Caco-2 (cell line): Measurements from ENCODE around the gene RIBC2. TPM values are rescaled to one million over a fixed set of nuclear protein-coding genes. Genes with fewer than 3 reads are reported as not detected.

Experiments used
- BruUV-seq: library from RNA; stranded (reverse); fragments of 400-500 nt; replicated peaks from 2 replicates; lab custom pipeline; 2021; lab: Mats Ljungman, UMichigan
- CTCF ChIA-PET: fragments of 300-600 bp; sonication (Branson Sonifier 250); formaldehyde crosslinking; loops from one replicate; lab custom pipeline; 2022; ENCODE audit warnings: antibody characterized with exemption; lab: Charles Lee
- POLR2A ChIA-PET: fragments of 300-600 bp; sonication (Branson Sonifier 250); formaldehyde crosslinking; loops from one replicate; lab custom pipeline; 2022; ENCODE audit warnings: antibody characterized with exemption; lab: Charles Lee
- DNase-seq, 2 experiments: peaks; one replicate each; pipeline versions ENCODE4 v3.0.0 to v3.0.0-alpha.2; 2020 to 2022
- H3K27me3 ChIP-seq: replicated peaks from 2 replicates; pipeline ENCODE4 v1.6.0; 2011; ENCODE audit warnings: low read length; ENCODE audit not compliant: control insufficient read depth, insufficient read depth
- H3K36me3 ChIP-seq: 2 replicates; pipeline ENCODE4 v1.5.1; 2011; ENCODE audit warnings: low read length; ENCODE audit not compliant: control insufficient read depth, insufficient read depth
- H3K4me1 ChIP-seq: fragments of 250-450 bp; sonication (Bioruptor Pico); 2 replicates; pipeline ENCODE4 v1.5.1; 2020; ENCODE audit warnings: mild to moderate bottlenecking
- H3K4me3 ChIP-seq: 2 replicates; pipeline ENCODE4 v1.5.1; 2011; ENCODE audit warnings: low read depth, mild to moderate bottlenecking, control low read depth, low read length
- H3K9me3 ChIP-seq: fragments of 250-450 bp; sonication (Bioruptor Pico); 2 replicates; pipeline ENCODE4 v1.5.1; 2020; ENCODE audit warnings: mild to moderate bottlenecking, moderate library complexity
- H3K27ac Mint-ChIP-seq: one replicate; pipeline ENCODE4 v1.8.0; 2022; ENCODE audit warnings: mixed read lengths; ENCODE audit not compliant: unreplicated experiment
- H3K27me3 Mint-ChIP-seq: one replicate; pipeline ENCODE4 v1.8.0; 2022; ENCODE audit warnings: mixed read lengths; ENCODE audit not compliant: insufficient read depth, unreplicated experiment
- H3K36me3 Mint-ChIP-seq: one replicate; pipeline ENCODE4 v1.8.0; 2022; ENCODE audit warnings: mild to moderate bottlenecking, mixed read lengths; ENCODE audit not compliant: insufficient read depth, unreplicated experiment
- H3K4me1 Mint-ChIP-seq: one replicate; pipeline ENCODE4 v1.8.0; 2022; ENCODE audit warnings: low read depth, mixed read lengths; ENCODE audit not compliant: unreplicated experiment
- H3K4me3 Mint-ChIP-seq: one replicate; pipeline ENCODE4 v1.8.0; 2022; ENCODE audit warnings: mild to moderate bottlenecking, moderate library complexity, mixed read lengths; ENCODE audit not compliant: unreplicated experiment
- H3K9me3 Mint-ChIP-seq: one replicate; pipeline ENCODE4 v1.8.0; 2022; ENCODE audit warnings: mixed read lengths; ENCODE audit not compliant: unreplicated experiment
- intact Hi-C: fragments of 100-400 bp; cut with micrococcal nuclease; formaldehyde crosslinking; loops from one replicate; pipeline ENCODE4 v1.10.0; 2022; ENCODE audit not compliant: unreplicated experiment
- total RNA-seq: library from RNA; stranded (reverse); gene quantifications from 2 replicates; pipeline ENCODE4 v1.2.3, GENCODE V29; 2022
- TF ChIP-seq, protein P1 (sequence below), 2 experiments: fragments of 200-600 bp in 1 of 2; IDR thresholded peaks; 1 replicate in 1 of 2; 2 replicates in 1 of 2; pipeline versions ENCODE4 v1.5.1 to v1.8.0; 2011 to 2022; ENCODE audit warnings: antibody characterized with exemption in 1 of 2, control low read depth in 1 of 2, inconsistent platforms in 1 of 2, low read depth in 1 of 2, low read length in 1 of 2, mild to moderate bottlenecking in 1 of 2, moderate library complexity in 1 of 2; ENCODE audit not compliant: insufficient read depth in 1 of 2, severe bottlenecking in 1 of 2, unreplicated experiment in 1 of 2

The RIBC2 gene
- total RNA-seq, 1 experiment from 2014 or later = 14.1 TPM

DNA sequence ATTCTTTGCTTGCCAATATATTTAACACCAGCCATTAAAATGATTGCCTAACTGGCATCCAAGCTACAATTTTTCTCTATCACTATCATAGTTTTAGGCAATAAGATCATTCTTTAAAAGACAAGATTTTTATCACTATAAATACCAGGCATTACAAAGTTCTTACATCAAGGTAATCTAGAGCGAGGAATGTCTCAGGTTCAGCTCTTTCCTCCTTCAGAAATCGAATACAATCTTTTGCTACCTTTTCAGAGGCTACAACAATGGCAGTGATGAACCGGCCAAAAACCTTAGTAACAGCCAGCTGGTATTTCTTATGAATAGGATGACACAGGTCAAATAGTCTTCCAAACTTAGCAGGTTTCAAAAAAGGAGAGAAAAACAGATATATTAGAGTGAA, 23.9 kb upstream of the RIBC2 start:
- ChIA-PET CTCF (no interaction called here), POLR2A (interaction anchor here (0.7 kb wide), 1 partner anchor 108 kb away, joined by 3 read pairs; no protein-coding TSS in a partner anchor)
- H3K27ac Mint-ChIP-seq = no peak overlapping the region
- peaks cover 8% of the 10 kb centered on the region for H3K4me1 Mint-ChIP-seq
- Histone ChIP-seq H3K36me3 (no peaks in the 10 kb centered on the region), H3K9me3 (no peaks in the 10 kb centered on the region), H3K27me3 (no peaks in the 10 kb centered on the region), H3K4me3 (no peak overlapping the region), H3K4me1 (peaks cover 6% of the 10 kb centered on the region; the same call in 1 of the 2 replicates)
- TF ChIP-seq, protein P1, sequence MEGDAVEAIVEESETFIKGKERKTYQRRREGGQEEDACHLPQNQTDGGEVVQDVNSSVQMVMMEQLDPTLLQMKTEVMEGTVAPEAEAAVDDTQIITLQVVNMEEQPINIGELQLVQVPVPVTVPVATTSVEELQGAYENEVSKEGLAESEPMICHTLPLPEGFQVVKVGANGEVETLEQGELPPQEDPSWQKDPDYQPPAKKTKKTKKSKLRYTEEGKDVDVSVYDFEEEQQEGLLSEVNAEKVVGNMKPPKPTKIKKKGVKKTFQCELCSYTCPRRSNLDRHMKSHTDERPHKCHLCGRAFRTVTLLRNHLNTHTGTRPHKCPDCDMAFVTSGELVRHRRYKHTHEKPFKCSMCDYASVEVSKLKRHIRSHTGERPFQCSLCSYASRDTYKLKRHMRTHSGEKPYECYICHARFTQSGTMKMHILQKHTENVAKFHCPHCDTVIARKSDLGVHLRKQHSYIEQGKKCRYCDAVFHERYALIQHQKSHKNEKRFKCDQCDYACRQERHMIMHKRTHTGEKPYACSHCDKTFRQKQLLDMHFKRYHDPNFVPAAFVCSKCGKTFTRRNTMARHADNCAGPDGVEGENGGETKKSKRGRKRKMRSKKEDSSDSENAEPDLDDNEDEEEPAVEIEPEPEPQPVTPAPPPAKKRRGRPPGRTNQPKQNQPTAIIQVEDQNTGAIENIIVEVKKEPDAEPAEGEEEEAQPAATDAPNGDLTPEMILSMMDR (IDR thresholded peaks at IDR 0.05; ENCODE audit: insufficient read depth in 1 of 2, low read depth in 1 of 2, low read length in 1 of 2, severe bottlenecking in 1 of 2, unreplicated experiment in 1 of 2) = no peak
- H3K36me3 Mint-ChIP-seq = peaks cover 5% of the 10 kb centered on the region
- no TSS peak for BruUV-seq
- H3K9me3 Mint-ChIP-seq = no peaks in the 10 kb centered on the region
- H3K4me3 Mint-ChIP-seq = no peak overlapping the region
- H3K27me3 Mint-ChIP-seq = no peaks in the 10 kb centered on the region
- intact Hi-C loops = no loop called here
- no peak for DNase-seq

DNA sequence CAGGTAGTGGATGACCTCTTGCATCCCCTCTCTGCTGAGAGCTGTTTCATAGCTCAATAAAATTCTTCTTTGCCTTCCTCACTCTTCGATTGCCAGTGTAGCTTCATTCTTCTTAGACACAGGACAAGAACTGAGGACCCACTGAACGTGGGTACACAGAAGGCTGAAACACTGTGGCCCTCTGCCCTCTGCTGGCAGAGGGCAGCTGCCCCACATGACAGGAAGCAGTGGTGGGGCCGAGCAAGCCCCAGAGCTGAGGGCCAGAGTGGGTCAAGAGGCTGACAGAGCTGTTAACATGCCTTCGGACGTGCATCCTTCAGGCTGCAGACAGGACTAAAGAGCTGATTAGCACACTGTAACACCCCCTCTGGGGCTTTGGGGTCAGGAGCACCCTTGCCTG, 15.7 kb upstream of the RIBC2 start:
- CTCF ChIA-PET = no interaction called here
- no peak for DNase-seq
- no peaks in the 10 kb centered on the region for H3K9me3 Mint-ChIP-seq

DNA sequence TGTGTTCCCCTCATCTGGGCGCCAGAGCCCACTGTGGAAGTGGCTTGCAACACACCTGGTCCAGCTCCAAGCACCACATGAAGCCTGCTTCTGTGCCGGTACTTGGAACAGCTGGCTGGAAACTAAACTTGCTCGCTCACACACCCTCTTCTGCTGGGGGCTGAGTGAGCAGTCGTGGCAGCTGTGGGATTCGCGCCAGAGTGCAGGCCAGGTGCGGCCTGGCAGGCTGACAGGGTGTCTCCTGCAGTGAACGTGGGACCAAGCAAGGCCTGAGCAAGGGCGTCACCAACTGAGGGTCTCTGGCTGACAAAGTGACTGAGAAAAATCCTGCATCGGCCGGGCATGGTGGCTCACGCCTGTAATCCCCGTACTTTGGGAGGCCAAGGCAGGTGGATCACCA, 15.3 kb upstream of the RIBC2 start:
- CTCF ChIA-PET = no interaction called here
- POLR2A ChIA-PET = no interaction called here
- intact Hi-C loops = no loop called here

More for the DNA sequence above, 15.7 kb upstream of the RIBC2 start:
- Mint-ChIP-seq H3K27ac (no peak overlapping the region), H3K36me3 (peaks cover 16% of the 10 kb centered on the region), H3K27me3 (no peaks in the 10 kb centered on the region), H3K4me1 (no peaks in the 10 kb centered on the region), H3K4me3 (no peak overlapping the region)
- POLR2A ChIA-PET = interaction anchor here (0.9 kb wide), 1 partner anchor 234 kb away, joined by 3 read pairs; the partner anchor contains the start of gene NUP50
- TF ChIP-seq, protein P1 (IDR thresholded peaks at IDR 0.05; ENCODE audit: insufficient read depth in 1 of 2, low read depth in 1 of 2, low read length in 1 of 2, severe bottlenecking in 1 of 2, unreplicated experiment in 1 of 2) = no peak
- Histone ChIP-seq H3K4me1 (no peaks in the 10 kb centered on the region), H3K27me3 (no peaks in the 10 kb centered on the region), H3K36me3 (peaks cover 2% of the 10 kb centered on the region; the same call in 1 of the 2 replicates), H3K9me3 (no peaks in the 10 kb centered on the region), H3K4me3 (no peak overlapping the region)
- BruUV-seq = no TSS peak
- intact Hi-C loops = no loop called here

More for the DNA sequence above, 15.3 kb upstream of the RIBC2 start:
- Histone ChIP-seq H3K4me1 (no peaks in the 10 kb centered on the region), H3K27me3 (no peaks in the 10 kb centered on the region), H3K9me3 (no peaks in the 10 kb centered on the region), H3K36me3 (peaks cover 2% of the 10 kb centered on the region; the same call in 1 of the 2 replicates), H3K4me3 (no peak overlapping the region)
- Mint-ChIP-seq H3K9me3 (no peaks in the 10 kb centered on the region), H3K36me3 (peaks cover 16% of the 10 kb centered on the region), H3K27ac (no peak overlapping the region), H3K4me1 (no peaks in the 10 kb centered on the region), H3K4me3 (no peak overlapping the region), H3K27me3 (no peaks in the 10 kb centered on the region)
- TF ChIP-seq, protein P1 (IDR thresholded peaks at IDR 0.05; ENCODE audit: insufficient read depth in 1 of 2, low read depth in 1 of 2, low read length in 1 of 2, severe bottlenecking in 1 of 2, unreplicated experiment in 1 of 2) = no peak
- no peak for DNase-seq
- no TSS peak for BruUV-seq
